GM13976 (cell line): ENCODE measurements around the gene CHFR.
"Not testable (repeated sequence)": the region's sequence is repeated elsewhere in the genome, so short reads cannot be mapped to it uniquely, and the experiment has no call there.

Experiments
- DNase-seq: peaks from one replicate; pipeline ENCODE4 v3.0.0; 2012; ENCODE audit warnings: low spot score
- in situ Hi-C: fragments of 300-500 bp; cut with MboI; formaldehyde crosslinking; loops from one replicate; pipeline ENCODE4 v1.12.0; 2022; ENCODE audit warnings: low sequenced_read_pairs, mixed read lengths, inconsistent platforms; ENCODE audit not compliant: unreplicated experiment
- TF ChIP-seq, protein P1 (sequence below): IDR thresholded peaks from 2 replicates; pipeline ENCODE4 v1.5.1; 2012; ENCODE audit warnings: borderline replicate concordance, mild to moderate bottlenecking; ENCODE audit not compliant: insufficient read depth; ENCODE audit errors: extremely low read depth, missing control alignments, control extremely low read depth

The CHFR gene

GRCh38 chr12:132922676-132923075 lies 35.3 kb upstream of the CHFR start:
- TF ChIP-seq, protein P1, sequence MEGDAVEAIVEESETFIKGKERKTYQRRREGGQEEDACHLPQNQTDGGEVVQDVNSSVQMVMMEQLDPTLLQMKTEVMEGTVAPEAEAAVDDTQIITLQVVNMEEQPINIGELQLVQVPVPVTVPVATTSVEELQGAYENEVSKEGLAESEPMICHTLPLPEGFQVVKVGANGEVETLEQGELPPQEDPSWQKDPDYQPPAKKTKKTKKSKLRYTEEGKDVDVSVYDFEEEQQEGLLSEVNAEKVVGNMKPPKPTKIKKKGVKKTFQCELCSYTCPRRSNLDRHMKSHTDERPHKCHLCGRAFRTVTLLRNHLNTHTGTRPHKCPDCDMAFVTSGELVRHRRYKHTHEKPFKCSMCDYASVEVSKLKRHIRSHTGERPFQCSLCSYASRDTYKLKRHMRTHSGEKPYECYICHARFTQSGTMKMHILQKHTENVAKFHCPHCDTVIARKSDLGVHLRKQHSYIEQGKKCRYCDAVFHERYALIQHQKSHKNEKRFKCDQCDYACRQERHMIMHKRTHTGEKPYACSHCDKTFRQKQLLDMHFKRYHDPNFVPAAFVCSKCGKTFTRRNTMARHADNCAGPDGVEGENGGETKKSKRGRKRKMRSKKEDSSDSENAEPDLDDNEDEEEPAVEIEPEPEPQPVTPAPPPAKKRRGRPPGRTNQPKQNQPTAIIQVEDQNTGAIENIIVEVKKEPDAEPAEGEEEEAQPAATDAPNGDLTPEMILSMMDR = no peak
- no peak for DNase-seq
- in situ Hi-C loops = no loop called here

- in situ Hi-C loops = no loop called here
- TF ChIP-seq, protein P1 = no peak
- DNase-seq = no peak
Observed at GRCh38 chr12:132921685-132922084, 34.3 kb upstream of the CHFR start.

- DNase-seq = no peak
- in situ Hi-C loops = no loop called here
- TF ChIP-seq, protein P1 = no peak
Observed at GRCh38 chr12:132918680-132919079, 31.3 kb upstream of the CHFR start.

DNA sequence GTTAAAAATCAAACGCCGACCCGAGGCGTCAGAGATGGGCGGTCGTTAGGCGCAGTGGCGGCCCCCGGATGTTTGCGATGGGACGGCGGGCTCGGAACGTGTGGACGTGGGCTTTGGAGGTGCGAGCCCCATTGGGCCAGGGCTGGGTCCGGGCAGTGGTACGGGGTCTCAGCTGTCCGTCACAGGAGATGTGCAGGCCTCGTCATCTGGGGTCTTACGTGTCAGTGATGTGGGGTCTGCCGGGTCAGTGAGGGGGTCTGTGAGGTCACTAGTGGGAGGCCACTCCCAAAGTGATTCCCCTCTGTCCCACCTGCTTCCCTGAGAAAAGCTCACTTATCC lies 21.6 kb upstream of the CHFR start:
- in situ Hi-C loops = no loop called here
- DNase-seq = no peak

GRCh38 chr12:132908145-132909029 lies 21.0 kb upstream of the CHFR start:
- TF ChIP-seq, protein P1 = no peak
- in situ Hi-C loops = no loop called here
- peak; percentile 94 for DNase-seq

More for the DNA sequence above, 21.6 kb upstream of the CHFR start:
- TF ChIP-seq, protein P1 = no peak

DNA sequence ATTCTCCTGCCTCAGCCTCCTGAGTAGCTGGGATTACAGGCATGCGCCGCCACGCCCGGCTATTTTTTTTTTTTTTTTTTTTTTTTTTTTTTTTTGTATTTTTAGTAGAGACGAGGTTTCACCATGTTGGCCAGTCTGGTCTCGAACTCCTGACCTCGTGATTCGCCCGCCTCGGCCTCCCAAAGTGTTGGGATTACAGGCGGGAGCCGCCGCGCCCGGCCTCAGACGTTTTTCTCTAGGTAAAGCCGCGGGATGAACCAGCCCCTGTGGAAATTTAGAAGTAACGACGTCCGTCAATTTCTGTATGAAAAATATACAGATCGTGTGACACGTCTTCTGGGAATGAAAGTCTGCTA lies 20.4 kb upstream of the CHFR start:
- in situ Hi-C loops, DNase-seq: not testable (repeated sequence)

- DNase-seq = no peak
- in situ Hi-C loops = no loop called here
Observed at GRCh38 chr12:132907216-132907615, 19.8 kb upstream of the CHFR start.

More at GRCh38 chr12:132907216-132907615, 19.8 kb upstream of the CHFR start:
- TF ChIP-seq, protein P1 = no peak
